Colonic mucosa (tissue), 4 donors: ENCODE measurements around the gene FAM187B. TPM values are rescaled to one million over a fixed set of nuclear protein-coding genes. Genes with fewer than 3 reads are reported as not detected.

Experiments used
- DNase-seq: peaks from one replicate; pipeline ENCODE4 v3.0.0-alpha.2; 2020
- H3K27ac ChIP-seq: fragments of 200-600 bp; one replicate; pipeline ENCODE4 v1.8.0; 2021
- H3K27me3 ChIP-seq: fragments of 200-600 bp; one replicate; pipeline ENCODE4 v1.8.0; 2021
- H3K36me3 ChIP-seq: fragments of 200-600 bp; one replicate; pipeline ENCODE4 v1.8.0; 2021
- H3K4me1 ChIP-seq: fragments of 200-600 bp; one replicate; pipeline ENCODE4 v1.8.0; 2021; ENCODE audit warnings: mild to moderate bottlenecking
- H3K4me3 ChIP-seq: fragments of 200-600 bp; one replicate; pipeline ENCODE4 v1.8.0; 2021
- H3K9ac ChIP-seq, 2 donors: one replicate each; pipeline ENCODE4 v1.7.0; 2013; ENCODE audit warnings: control low read depth in 2 of 2, low read depth in 2 of 2, low read length in 2 of 2
- H3K9me3 ChIP-seq: fragments of 200-600 bp; one replicate; pipeline ENCODE4 v1.8.0; 2021
- intact Hi-C: fragments of 100-400 bp; cut with DNase I; formaldehyde crosslinking; loops from one replicate; pipeline ENCODE4 v1.14.1; 2022
- total RNA-seq, 2 donors: library from RNA; stranded (reverse); fragmentation: NEBNext Ultra II Directional in 1 of 2; extraction: Animal tissue kit (Norgen Biotek cat#: 25700) in 1 of 2; gene quantifications; one replicate each; pipeline ENCODE4 v1.2.1, GENCODE V29; 2021
- TF ChIP-seq, protein P1 (sequence below): fragments of 200-600 bp; IDR thresholded peaks from one replicate; pipeline ENCODE4 v1.8.0; 2022; ENCODE audit warnings: antibody characterized with exemption, mild to moderate bottlenecking
- donor health status: healthy.
- donor health status: DM: no; HTN: no; CAD: no.
- donor health status: DM: no; HTN: no; CAD: no.

FAM187B gene
- total RNA-seq, 2 donors from 2014 or later, result not detected

DNA sequence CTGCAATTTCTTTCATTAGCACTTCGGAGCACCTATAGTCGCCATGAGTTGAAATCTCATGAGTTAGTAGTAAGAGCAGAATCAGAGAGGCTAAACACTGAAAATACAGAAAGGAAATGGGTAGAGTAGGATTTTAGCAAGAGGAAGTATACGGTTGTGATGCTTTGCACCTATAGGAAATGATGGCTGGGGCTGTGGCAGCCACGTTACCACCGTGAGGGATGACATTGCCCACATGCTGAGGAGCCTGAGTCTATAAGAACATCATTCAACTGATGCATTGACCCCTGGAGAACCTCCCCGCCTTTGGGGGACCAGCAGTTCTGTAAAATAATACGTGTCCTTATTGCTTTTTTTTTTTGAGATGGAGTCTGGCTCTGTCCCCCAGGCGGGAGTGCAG lies 20.4 kb downstream of the FAM187B start:
- Histone ChIP-seq H3K9ac (no peak overlapping the region), H3K4me1 (no peaks in the 10 kb centered on the region), H3K36me3 (no peaks in the 10 kb centered on the region), H3K4me3 (no peak overlapping the region), H3K27ac (no peak overlapping the region), H3K9me3 (no peaks in the 10 kb centered on the region), H3K27me3 (no peaks in the 10 kb centered on the region)
- intact Hi-C loops, result no loop called here
- peak; percentile 12 for DNase-seq
- TF ChIP-seq, protein P1, sequence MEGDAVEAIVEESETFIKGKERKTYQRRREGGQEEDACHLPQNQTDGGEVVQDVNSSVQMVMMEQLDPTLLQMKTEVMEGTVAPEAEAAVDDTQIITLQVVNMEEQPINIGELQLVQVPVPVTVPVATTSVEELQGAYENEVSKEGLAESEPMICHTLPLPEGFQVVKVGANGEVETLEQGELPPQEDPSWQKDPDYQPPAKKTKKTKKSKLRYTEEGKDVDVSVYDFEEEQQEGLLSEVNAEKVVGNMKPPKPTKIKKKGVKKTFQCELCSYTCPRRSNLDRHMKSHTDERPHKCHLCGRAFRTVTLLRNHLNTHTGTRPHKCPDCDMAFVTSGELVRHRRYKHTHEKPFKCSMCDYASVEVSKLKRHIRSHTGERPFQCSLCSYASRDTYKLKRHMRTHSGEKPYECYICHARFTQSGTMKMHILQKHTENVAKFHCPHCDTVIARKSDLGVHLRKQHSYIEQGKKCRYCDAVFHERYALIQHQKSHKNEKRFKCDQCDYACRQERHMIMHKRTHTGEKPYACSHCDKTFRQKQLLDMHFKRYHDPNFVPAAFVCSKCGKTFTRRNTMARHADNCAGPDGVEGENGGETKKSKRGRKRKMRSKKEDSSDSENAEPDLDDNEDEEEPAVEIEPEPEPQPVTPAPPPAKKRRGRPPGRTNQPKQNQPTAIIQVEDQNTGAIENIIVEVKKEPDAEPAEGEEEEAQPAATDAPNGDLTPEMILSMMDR, result no peak

DNA sequence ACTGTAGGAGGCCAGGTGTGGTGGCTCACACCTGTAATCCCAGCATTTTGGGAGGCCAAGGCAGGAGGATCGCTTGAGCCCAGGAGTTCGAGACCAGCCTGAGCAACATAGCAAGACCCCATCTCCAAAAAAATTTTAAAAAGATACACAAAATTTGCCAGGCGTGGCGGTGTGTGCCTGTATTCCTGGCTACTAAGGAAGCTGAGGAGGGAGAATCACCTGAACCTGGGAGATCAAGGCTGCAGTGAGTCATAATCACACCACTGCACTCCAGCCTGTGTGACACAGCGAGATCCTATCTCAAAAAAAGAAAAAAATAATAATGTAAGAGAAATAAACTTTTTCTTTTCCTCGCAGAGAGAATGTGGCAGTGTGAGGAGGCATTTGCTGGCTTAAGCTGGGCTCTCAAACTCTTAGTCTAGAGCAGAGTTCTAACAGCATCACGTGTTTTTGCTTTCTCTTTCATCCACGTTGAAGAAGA lies 21.1 kb downstream of the FAM187B start:
- TF ChIP-seq, protein P1, result no peak
- H3K9me3 ChIP-seq, result no peaks in the 10 kb centered on the region
- H3K27me3 ChIP-seq, result no peaks in the 10 kb centered on the region
- intact Hi-C loops, result no loop called here
- H3K9ac ChIP-seq, result no peak overlapping the region
- no peaks in the 10 kb centered on the region for H3K36me3 ChIP-seq
- H3K4me3 ChIP-seq, result no peak overlapping the region
- no peak overlapping the region for H3K27ac ChIP-seq
- peak; percentile 4 for DNase-seq
- H3K4me1 ChIP-seq, result no peaks in the 10 kb centered on the region

GRCh38 chr19:35206855-35207254 lies 21.7 kb downstream of the FAM187B start:
- no peaks in the 10 kb centered on the region for H3K9me3 ChIP-seq
- DNase-seq, result peak; percentile 10
- H3K9ac ChIP-seq, result no peak overlapping the region
- no peaks in the 10 kb centered on the region for H3K27me3 ChIP-seq
- TF ChIP-seq, protein P1, result no peak
- no peaks in the 10 kb centered on the region for H3K4me1 ChIP-seq
- no peak overlapping the region for H3K4me3 ChIP-seq
- H3K36me3 ChIP-seq, result no peaks in the 10 kb centered on the region
- intact Hi-C loops, result no loop called here
- peak overlapping the region; percentile 44 for H3K27ac ChIP-seq

DNA sequence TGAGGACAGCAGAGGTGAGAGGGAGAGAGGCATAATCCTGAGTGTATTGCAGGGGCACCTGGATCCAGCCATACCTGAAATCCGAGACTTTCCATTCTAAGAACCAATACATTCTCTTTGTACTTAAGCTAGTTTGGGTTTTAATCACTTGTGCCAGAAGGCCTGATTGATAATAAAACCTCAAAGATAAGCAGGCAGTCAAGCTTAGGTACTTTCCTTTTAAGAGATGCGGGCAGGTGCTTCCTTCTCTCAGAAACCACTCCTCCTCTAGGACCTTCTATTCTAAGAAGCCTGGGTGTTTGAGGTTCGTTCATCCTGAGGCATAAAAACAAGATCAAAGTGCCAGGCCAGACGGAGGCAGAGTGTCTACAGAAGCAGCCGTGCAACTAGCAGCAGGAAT lies 22.2 kb downstream of the FAM187B start:
- DNase-seq, result no peak
- H3K9ac ChIP-seq, result no peak overlapping the region
- H3K36me3 ChIP-seq, result no peaks in the 10 kb centered on the region
- H3K4me3 ChIP-seq, result no peak overlapping the region
- H3K27me3 ChIP-seq, result no peaks in the 10 kb centered on the region
- intact Hi-C loops, result no loop called here
- H3K4me1 ChIP-seq, result no peaks in the 10 kb centered on the region
- peak overlapping the region; percentile 32 for H3K27ac ChIP-seq
- TF ChIP-seq, protein P1, result no peak
- H3K9me3 ChIP-seq, result no peaks in the 10 kb centered on the region

- peak overlapping the region in 1 of 2 donors; percentile 15 for H3K9ac ChIP-seq
- H3K4me1 ChIP-seq, result no peaks in the 10 kb centered on the region
- no peaks in the 10 kb centered on the region for H3K36me3 ChIP-seq
- TF ChIP-seq, protein P1, result no peak
- intact Hi-C loops, result no loop called here
- no peak for DNase-seq
- H3K9me3 ChIP-seq, result no peaks in the 10 kb centered on the region
- no peaks in the 10 kb centered on the region for H3K27me3 ChIP-seq
- H3K4me3 ChIP-seq, result no peak overlapping the region
- peak overlapping the region; percentile 32 for H3K27ac ChIP-seq
These were observed 22.7 kb downstream of the FAM187B start for GRCh38 chr19:35205733-35206323.
